Suprapubic skin (tissue), 4 donors: ENCODE results near the gene CNIH3.

Source experiments
- EP300 ChIP-seq: sonication (generic); formaldehyde crosslinking; IDR thresholded peaks from one replicate; pipeline ENCODE4 v1.6.1; 2017; ENCODE audit warnings: antibody characterized with exemption
- POLR2A ChIP-seq, 2 donors: fragments of 450-650 bp; IDR thresholded peaks; one replicate each; pipeline ENCODE4 v1.6.1; 2017; ENCODE audit warnings: antibody characterized with exemption in 2 of 2, mild to moderate bottlenecking in 2 of 2, moderate library complexity in 2 of 2
- POLR2AphosphoS5 ChIP-seq, 3 donors: sonication (generic); formaldehyde crosslinking; IDR thresholded peaks; one replicate each; pipeline ENCODE4 v1.6.1; 2017; ENCODE audit warnings: antibody characterized with exemption in 3 of 3
- TF ChIP-seq, protein P1 (sequence below), 2 donors: fragments of 200-600 bp in 1 of 2; fragments of 450-650 bp in 1 of 2; sonication (generic) in 1 of 2; IDR thresholded peaks; one replicate each; pipeline ENCODE4 v1.5.1; 2016 to 2019; ENCODE audit warnings: antibody characterized with exemption in 2 of 2, mild to moderate bottlenecking in 1 of 2, moderate library complexity in 1 of 2

DNA sequence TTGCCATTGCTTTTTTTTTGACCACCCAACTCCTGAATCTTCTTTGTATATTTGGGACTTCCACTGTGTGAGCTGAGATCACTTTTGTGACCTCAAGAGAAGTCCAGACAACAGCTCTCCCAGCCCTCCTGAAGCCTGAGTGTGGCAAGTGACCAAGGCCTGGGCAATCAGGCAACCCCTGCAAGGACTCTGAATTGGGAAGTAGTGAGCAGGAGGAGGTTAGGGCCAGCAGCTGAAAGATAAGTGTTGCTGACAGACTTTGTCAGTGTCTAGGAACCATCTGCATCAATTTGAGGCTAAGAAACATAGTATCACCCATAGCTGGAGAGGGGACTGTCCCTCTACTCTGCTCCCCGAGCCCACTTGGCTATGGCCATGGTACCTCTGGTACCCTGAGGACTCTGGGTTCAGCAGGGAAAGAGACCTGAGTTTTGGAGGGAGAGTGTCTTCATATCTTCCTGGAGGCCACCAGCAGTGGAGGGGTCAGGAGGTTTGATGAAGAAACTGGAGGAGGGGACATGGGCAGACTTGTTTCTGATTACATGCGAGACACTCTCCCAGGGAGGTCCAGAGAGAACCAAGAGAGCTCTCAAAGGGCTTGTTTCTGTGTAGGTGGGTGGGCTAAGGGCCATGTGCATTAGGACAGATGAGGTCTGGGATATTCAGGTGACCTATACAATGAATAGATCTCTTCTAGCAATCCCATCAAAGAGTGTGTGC is 166.3 kb downstream of the CNIH3 start:
- TF ChIP-seq, protein P1, sequence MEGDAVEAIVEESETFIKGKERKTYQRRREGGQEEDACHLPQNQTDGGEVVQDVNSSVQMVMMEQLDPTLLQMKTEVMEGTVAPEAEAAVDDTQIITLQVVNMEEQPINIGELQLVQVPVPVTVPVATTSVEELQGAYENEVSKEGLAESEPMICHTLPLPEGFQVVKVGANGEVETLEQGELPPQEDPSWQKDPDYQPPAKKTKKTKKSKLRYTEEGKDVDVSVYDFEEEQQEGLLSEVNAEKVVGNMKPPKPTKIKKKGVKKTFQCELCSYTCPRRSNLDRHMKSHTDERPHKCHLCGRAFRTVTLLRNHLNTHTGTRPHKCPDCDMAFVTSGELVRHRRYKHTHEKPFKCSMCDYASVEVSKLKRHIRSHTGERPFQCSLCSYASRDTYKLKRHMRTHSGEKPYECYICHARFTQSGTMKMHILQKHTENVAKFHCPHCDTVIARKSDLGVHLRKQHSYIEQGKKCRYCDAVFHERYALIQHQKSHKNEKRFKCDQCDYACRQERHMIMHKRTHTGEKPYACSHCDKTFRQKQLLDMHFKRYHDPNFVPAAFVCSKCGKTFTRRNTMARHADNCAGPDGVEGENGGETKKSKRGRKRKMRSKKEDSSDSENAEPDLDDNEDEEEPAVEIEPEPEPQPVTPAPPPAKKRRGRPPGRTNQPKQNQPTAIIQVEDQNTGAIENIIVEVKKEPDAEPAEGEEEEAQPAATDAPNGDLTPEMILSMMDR (IDR thresholded peaks at IDR 0.05): no peak
- no peak for TF ChIP-seq POLR2A (IDR thresholded peaks at IDR 0.05)
- TF ChIP-seq POLR2AphosphoS5 (IDR thresholded peaks at IDR 0.05): no peak
- no peak for TF ChIP-seq EP300
